Sigmoid colon (tissue), 4 donors: Measurements from ENCODE around the gene RRP9.

ENCODE experiments used
- EP300 ChIP-seq, 4 donors: sonication (generic); formaldehyde crosslinking; IDR thresholded peaks; one replicate each; pipeline ENCODE4 v1.6.1; 2017; ENCODE audit warnings: antibody characterized with exemption in 4 of 4
- POLR2A ChIP-seq, 2 donors: fragments of 450-650 bp; IDR thresholded peaks; one replicate each; pipeline ENCODE4 v1.6.1; 2016; ENCODE audit warnings: antibody characterized with exemption in 2 of 2, mild to moderate bottlenecking in 2 of 2, moderate library complexity in 2 of 2
- POLR2AphosphoS5 ChIP-seq, 4 donors: sonication (generic); formaldehyde crosslinking; IDR thresholded peaks; one replicate each; pipeline ENCODE4 v1.6.1; 2017; ENCODE audit warnings: antibody characterized with exemption in 4 of 4
- TF ChIP-seq, protein P1 (sequence below), 4 experiments: fragments of 450-650 bp in 3 of 4; fragments of 200-600 bp in 1 of 4; IDR thresholded peaks; one replicate each; pipeline ENCODE4 v1.5.1; 2016 to 2019; ENCODE audit warnings: antibody characterized with exemption in 4 of 4, mild to moderate bottlenecking in 3 of 4, moderate library complexity in 2 of 4

- TF ChIP-seq, protein P1, sequence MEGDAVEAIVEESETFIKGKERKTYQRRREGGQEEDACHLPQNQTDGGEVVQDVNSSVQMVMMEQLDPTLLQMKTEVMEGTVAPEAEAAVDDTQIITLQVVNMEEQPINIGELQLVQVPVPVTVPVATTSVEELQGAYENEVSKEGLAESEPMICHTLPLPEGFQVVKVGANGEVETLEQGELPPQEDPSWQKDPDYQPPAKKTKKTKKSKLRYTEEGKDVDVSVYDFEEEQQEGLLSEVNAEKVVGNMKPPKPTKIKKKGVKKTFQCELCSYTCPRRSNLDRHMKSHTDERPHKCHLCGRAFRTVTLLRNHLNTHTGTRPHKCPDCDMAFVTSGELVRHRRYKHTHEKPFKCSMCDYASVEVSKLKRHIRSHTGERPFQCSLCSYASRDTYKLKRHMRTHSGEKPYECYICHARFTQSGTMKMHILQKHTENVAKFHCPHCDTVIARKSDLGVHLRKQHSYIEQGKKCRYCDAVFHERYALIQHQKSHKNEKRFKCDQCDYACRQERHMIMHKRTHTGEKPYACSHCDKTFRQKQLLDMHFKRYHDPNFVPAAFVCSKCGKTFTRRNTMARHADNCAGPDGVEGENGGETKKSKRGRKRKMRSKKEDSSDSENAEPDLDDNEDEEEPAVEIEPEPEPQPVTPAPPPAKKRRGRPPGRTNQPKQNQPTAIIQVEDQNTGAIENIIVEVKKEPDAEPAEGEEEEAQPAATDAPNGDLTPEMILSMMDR (IDR thresholded peaks at IDR 0.05), result no peak
- TF ChIP-seq POLR2AphosphoS5 (IDR thresholded peaks at IDR 0.05) (no peak), POLR2A (IDR thresholded peaks at IDR 0.05) (no peak), EP300 (IDR thresholded peaks at IDR 0.05) (no peak)
Observed at GRCh38 chr3:51934991-51935885, 6.5 kb downstream of the RRP9 start.
